Central memory CD8-positive, alpha-beta T cell (primary cell): ENCODE data around the gene FOXK2.
"Not testable (repeated sequence)": the region's sequence is repeated elsewhere in the genome, so short reads cannot be mapped to it uniquely, and the experiment has no call there.

Source experiments
- ATAC-seq: fragments of 150-1000 bp; cut with Tn5 transposase; replicated peaks from 2 replicates; pipeline ENCODE4 v1.10.0; 2022; ENCODE audit warnings: mild to moderate bottlenecking, moderate FRiP score, moderate number of reproducible peaks; ENCODE audit not compliant: poor library complexity, severe bottlenecking; ENCODE audit errors: extremely low read depth
- DNase-seq, 2 donors: peaks; one replicate each; pipeline ENCODE4 v3.0.0; 2021; ENCODE audit warnings: low spot score in 2 of 2
- H3K27ac Mint-ChIP-seq: one replicate; pipeline ENCODE4 v1.8.0; 2022; ENCODE audit warnings: low read depth, mild to moderate bottlenecking, moderate library complexity, mixed read lengths
- H3K27me3 Mint-ChIP-seq: one replicate; pipeline ENCODE4 v1.8.0; 2022; ENCODE audit warnings: mixed read lengths
- H3K36me3 Mint-ChIP-seq: one replicate; pipeline ENCODE4 v1.8.0; 2022; ENCODE audit warnings: mild to moderate bottlenecking, moderate library complexity, mixed read lengths; ENCODE audit not compliant: insufficient read depth
- H3K4me1 Mint-ChIP-seq: one replicate; pipeline ENCODE4 v1.8.0; 2022; ENCODE audit warnings: mixed read lengths
- H3K4me3 Mint-ChIP-seq: one replicate; pipeline ENCODE4 v1.8.0; 2022; ENCODE audit warnings: mild to moderate bottlenecking, moderate library complexity, mixed read lengths
- H3K9me3 Mint-ChIP-seq: one replicate; pipeline ENCODE4 v1.8.0; 2022; ENCODE audit warnings: mixed read lengths

The FOXK2 gene

GRCh38 chr17:82551779-82552457 lies 32.4 kb downstream of the FOXK2 start:
- peaks cover 36% of the 10 kb centered on the region for H3K4me1 Mint-ChIP-seq
- peak overlapping the region; percentile 52 for H3K27ac Mint-ChIP-seq
- no peak overlapping the region for H3K4me3 Mint-ChIP-seq
- ATAC-seq (peak; percentile 91), DNase-seq (peak; percentile 48 to 59)
- H3K36me3 Mint-ChIP-seq = no peaks in the 10 kb centered on the region
- H3K27me3 Mint-ChIP-seq = no peaks in the 10 kb centered on the region
- H3K9me3 Mint-ChIP-seq = no peaks in the 10 kb centered on the region

- H3K9me3 Mint-ChIP-seq = no peaks in the 10 kb centered on the region
- no peaks in the 10 kb centered on the region for H3K36me3 Mint-ChIP-seq
- H3K4me1 Mint-ChIP-seq = peaks cover 34% of the 10 kb centered on the region
- peak overlapping the region; percentile 52 for H3K27ac Mint-ChIP-seq
- DNase-seq (no peak), ATAC-seq (no peak)
- H3K27me3 Mint-ChIP-seq = no peaks in the 10 kb centered on the region
- H3K4me3 Mint-ChIP-seq = no peak overlapping the region
These were observed 33.0 kb downstream of the FOXK2 start for GRCh38 chr17:82552580-82552979.

GRCh38 chr17:82553210-82553930 lies 33.8 kb downstream of the FOXK2 start:
- Mint-ChIP-seq H3K4me1 (peaks cover 33% of the 10 kb centered on the region), H3K27ac (no peak overlapping the region), H3K9me3 (no peaks in the 10 kb centered on the region), H3K27me3 (no peaks in the 10 kb centered on the region), H3K36me3 (peaks cover 2% of the 10 kb centered on the region), H3K4me3 (no peak overlapping the region)
- ATAC-seq (no peak), DNase-seq (no peak)

DNA sequence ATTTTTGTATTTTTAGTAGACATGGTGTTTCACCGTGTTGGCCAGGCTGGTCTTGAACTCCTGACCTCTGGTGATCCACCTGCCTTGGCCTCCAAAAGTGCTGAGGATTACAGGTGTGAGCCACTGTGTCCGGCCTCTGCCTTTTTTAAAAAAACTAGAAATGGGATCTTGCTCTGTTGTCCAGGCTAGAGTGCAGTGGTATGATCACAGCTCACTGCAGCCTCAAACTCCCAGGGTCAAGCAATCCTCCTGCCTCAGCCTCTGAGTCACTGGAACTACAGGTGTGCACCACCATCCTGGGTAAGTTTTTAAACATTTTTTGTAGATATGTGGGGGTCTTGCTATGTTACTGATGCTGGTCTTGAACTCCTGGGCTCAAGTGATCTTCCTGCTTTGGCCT lies 38.0 kb downstream of the FOXK2 start:
- H3K36me3 Mint-ChIP-seq, H3K27ac Mint-ChIP-seq, ATAC-seq, H3K9me3 Mint-ChIP-seq, H3K27me3 Mint-ChIP-seq, H3K4me3 Mint-ChIP-seq, DNase-seq: not testable (repeated sequence)
- H3K4me1 Mint-ChIP-seq = peaks cover 29% of the 10 kb centered on the region

GRCh38 chr17:82559566-82560251 lies 40.2 kb downstream of the FOXK2 start:
- DNase-seq = no peak
- Mint-ChIP-seq H3K9me3 (no peaks in the 10 kb centered on the region), H3K4me1 (peaks cover 20% of the 10 kb centered on the region), H3K27ac (no peak overlapping the region), H3K4me3 (no peak overlapping the region), H3K27me3 (no peaks in the 10 kb centered on the region), H3K36me3 (peaks cover 4% of the 10 kb centered on the region)
- ATAC-seq = no peak

DNA sequence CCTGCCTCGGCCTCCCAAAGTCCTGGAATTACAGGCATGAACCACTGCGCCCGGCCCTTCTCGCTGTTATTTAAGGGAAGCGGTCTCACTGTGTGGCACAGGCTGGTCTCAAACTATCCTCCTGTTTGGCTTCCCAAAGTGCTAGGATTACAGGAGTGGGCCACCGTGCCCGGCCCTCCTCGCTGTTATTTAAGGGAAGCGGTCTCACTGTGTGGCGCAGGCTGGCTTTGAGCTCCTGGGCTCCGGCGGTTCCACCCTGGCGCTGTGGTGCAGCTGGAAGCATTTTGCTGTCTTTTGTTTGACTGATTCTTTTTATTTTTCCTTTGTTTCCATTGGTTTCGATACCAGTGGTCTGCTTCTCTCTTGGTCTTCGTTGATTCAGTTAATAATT lies 40.7 kb downstream of the FOXK2 start:
- DNase-seq (no peak), ATAC-seq (no peak)
- no peak overlapping the region for H3K4me3 Mint-ChIP-seq
- peaks cover 4% of the 10 kb centered on the region for H3K36me3 Mint-ChIP-seq
- H3K27me3 Mint-ChIP-seq = no peaks in the 10 kb centered on the region
- no peaks in the 10 kb centered on the region for H3K9me3 Mint-ChIP-seq
- no peak overlapping the region for H3K27ac Mint-ChIP-seq
- H3K4me1 Mint-ChIP-seq = peaks cover 20% of the 10 kb centered on the region

- DNase-seq (no peak), ATAC-seq (no peak)
- peak overlapping the region; percentile 23 for H3K27ac Mint-ChIP-seq
- H3K4me1 Mint-ChIP-seq = peaks cover 20% of the 10 kb centered on the region
- H3K27me3 Mint-ChIP-seq = no peaks in the 10 kb centered on the region
- H3K4me3 Mint-ChIP-seq = no peak overlapping the region
- no peaks in the 10 kb centered on the region for H3K9me3 Mint-ChIP-seq
- H3K36me3 Mint-ChIP-seq = peaks cover 4% of the 10 kb centered on the region
These were observed 41.4 kb downstream of the FOXK2 start for GRCh38 chr17:82560802-82561428.

GRCh38 chr17:82561429-82562035 lies 42.0 kb downstream of the FOXK2 start:
- DNase-seq (no peak), ATAC-seq (no peak)
- Mint-ChIP-seq H3K27me3 (no peaks in the 10 kb centered on the region), H3K9me3 (no peaks in the 10 kb centered on the region), H3K36me3 (peaks cover 7% of the 10 kb centered on the region), H3K27ac (peak overlapping the region; percentile 23), H3K4me1 (peaks cover 20% of the 10 kb centered on the region), H3K4me3 (no peak overlapping the region)

- not testable (repeated sequence) for H3K9me3 Mint-ChIP-seq
These were observed 43.2 kb downstream of the FOXK2 start for GRCh38 chr17:82562718-82563220.

DNA sequence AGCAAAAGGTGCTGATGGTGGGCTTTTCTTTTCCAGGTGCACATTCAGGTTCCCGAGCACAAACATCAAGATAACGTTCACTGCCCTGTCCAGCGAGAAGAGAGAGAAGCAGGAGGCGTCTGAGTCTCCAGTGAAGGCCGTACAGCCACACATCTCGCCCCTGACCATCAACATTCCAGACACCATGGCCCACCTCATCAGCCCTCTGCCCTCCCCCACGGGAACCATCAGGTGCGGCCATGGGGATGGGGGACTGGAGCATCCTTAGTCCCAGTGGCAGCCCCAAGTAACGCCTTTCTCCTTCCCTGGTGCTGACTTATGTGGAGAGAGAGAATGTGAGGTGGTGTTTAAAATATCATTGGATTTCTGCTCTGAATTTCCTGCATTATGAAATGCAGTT lies 43.8 kb downstream of the FOXK2 start:
- H3K36me3 Mint-ChIP-seq = peaks cover 11% of the 10 kb centered on the region
- no peak overlapping the region for H3K4me3 Mint-ChIP-seq
- no peaks in the 10 kb centered on the region for H3K9me3 Mint-ChIP-seq
- DNase-seq (no peak), ATAC-seq (no peak)
- H3K4me1 Mint-ChIP-seq = peaks cover 12% of the 10 kb centered on the region
- no peaks in the 10 kb centered on the region for H3K27me3 Mint-ChIP-seq
- H3K27ac Mint-ChIP-seq = no peak overlapping the region

More at GRCh38 chr17:82562718-82563220, 43.2 kb downstream of the FOXK2 start:
- not testable (repeated sequence) for H3K4me3 Mint-ChIP-seq, H3K36me3 Mint-ChIP-seq, H3K27me3 Mint-ChIP-seq, ATAC-seq, H3K27ac Mint-ChIP-seq, DNase-seq
- peaks cover 18% of the 10 kb centered on the region for H3K4me1 Mint-ChIP-seq

DNA sequence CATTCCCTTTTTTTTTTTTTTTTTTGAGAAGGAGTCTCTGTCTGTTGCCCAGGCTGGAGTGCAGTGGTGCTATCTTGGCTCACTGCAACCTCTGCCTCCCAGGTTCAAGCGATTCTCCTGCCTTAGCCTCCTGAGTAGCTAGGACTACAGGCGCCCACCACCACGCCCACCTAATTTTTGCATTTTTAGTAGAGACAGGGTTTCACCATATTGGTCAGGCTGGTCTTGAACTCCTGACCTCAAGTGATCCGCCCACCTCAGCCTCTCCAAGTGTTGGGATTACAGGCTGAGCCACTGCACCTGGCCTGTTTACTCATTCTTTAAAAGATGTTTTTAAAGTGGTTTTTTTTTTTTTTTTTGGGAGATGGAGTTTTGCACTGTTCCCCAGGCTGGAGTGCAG lies 44.2 kb downstream of the FOXK2 start:
- H3K4me3 Mint-ChIP-seq, H3K9me3 Mint-ChIP-seq, DNase-seq, H3K27me3 Mint-ChIP-seq, ATAC-seq, H3K27ac Mint-ChIP-seq: not testable (repeated sequence)
- H3K36me3 Mint-ChIP-seq = peaks cover 12% of the 10 kb centered on the region
- peaks cover 12% of the 10 kb centered on the region for H3K4me1 Mint-ChIP-seq

DNA sequence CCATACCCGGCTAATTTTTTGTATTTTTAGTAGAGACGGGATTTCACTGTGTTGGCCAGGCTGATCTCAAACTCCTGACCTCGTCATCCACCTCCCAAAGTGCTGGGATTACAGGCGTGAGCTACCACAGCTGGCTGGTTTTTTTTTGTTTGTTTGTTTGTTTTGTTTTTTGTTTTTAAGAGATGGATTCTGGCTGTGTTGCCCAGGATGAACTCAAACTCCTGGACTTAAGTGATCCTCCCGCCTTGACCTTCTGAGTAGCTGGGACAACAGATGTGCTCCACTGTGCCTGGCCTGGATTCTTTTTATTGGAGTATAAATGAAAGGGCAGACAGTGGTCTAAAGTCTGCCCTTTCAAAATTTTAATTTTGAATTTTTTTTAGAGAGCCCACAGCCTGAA lies 44.7 kb downstream of the FOXK2 start:
- peaks cover 12% of the 10 kb centered on the region for H3K36me3 Mint-ChIP-seq
- no peaks in the 10 kb centered on the region for H3K9me3 Mint-ChIP-seq
- H3K4me1 Mint-ChIP-seq = peaks cover 12% of the 10 kb centered on the region

More for the DNA sequence above, 44.7 kb downstream of the FOXK2 start:
- no peak overlapping the region for H3K27ac Mint-ChIP-seq
- ATAC-seq (no peak), DNase-seq (no peak)
- no peak overlapping the region for H3K4me3 Mint-ChIP-seq
- H3K27me3 Mint-ChIP-seq = no peaks in the 10 kb centered on the region
